ENCODE measurements around the gene TBX21. TPM values are rescaled to one million over a fixed set of nuclear protein-coding genes. Genes with fewer than 3 reads are reported as not detected.

TBX21 gene
- total and polyA plus RNA-seq, 9 of the 15 experiments (the other 6 are each of a cell fraction or from before 2014, with no cell fraction given) = 0.07 TPM; not detected in 8

GRCh38 chr17:47708864-47709541 is 24.0 kb upstream of the TBX21 start:
- no TSS peak for BruUV-seq (replicated peaks)
- Histone ChIP-seq H3K9me1 (ENCODE audit: control insufficient read depth, insufficient read depth, low read length) (peaks cover 8% of the 10 kb centered on the region), H3K4me3 (no peak overlapping the region), H3K36me3 (ENCODE audit: control insufficient read depth, insufficient read depth, low read length) (peaks cover 11% of the 10 kb centered on the region; the same call in 1 of the 3 replicates), H3K27ac (ENCODE audit: extremely low read depth, low read depth, low read length) (no peak overlapping the region), H3K79me2 (ENCODE audit: control insufficient read depth, insufficient read depth, low read length) (no peaks in the 10 kb centered on the region), H3K4me1 (replicated peaks in 1 of 2; ENCODE audit: control insufficient read depth in 2 of 2, insufficient read depth in 2 of 2, low read length in 2 of 2) (peaks cover 21 to 54% of the 10 kb centered on the region in 2 experiments), H3K9ac (ENCODE audit: insufficient read depth in 1 of 2, low read depth in 2 of 2, low read length in 2 of 2) (no peak overlapping the region), H2AFZ (ENCODE audit: low read depth, low read length) (no peak overlapping the region), H3K27me3 (ENCODE audit: control insufficient read depth in 2 of 2, insufficient read depth in 2 of 2, low read length in 2 of 2) (peaks cover 8 to 16% of the 10 kb centered on the region in 2 experiments; a peak in 4 of 5 replicates), H3K4me2 (ENCODE audit: insufficient read depth, low read length) (no peak overlapping the region), H3K9me3 (replicated peaks; ENCODE audit: control insufficient read depth, insufficient read depth, low read depth, low read length) (no peaks in the 10 kb centered on the region), H4K20me1 (replicated peaks; ENCODE audit: control insufficient read depth, insufficient read depth, low read length) (no peaks in the 10 kb centered on the region; the same call in 1 of the 2 replicates)
- POLR2A ChIA-PET = no interaction called here
- DNase-seq (ENCODE audit: extremely low read depth in 1 of 4, low spot score in 3 of 4) (no peak), ATAC-seq (no peak), FAIRE-seq (no peak)
- WGBS (ENCODE audit: insufficient coverage, low coverage, missing lambda C conversion rate) = 93% methylated on average over 22 of the region's 89 CpGs
- TF ChIP-seq MCM5 (IDR thresholded peaks at IDR 0.05; ENCODE audit: low read depth) = no peak
- TF ChIP-seq SMARCA4 (IDR thresholded peaks at IDR 0.05) = no peak
- TF ChIP-seq ZNF347 (CRISPR knock-in tag; IDR thresholded peaks at IDR 0.05; ENCODE audit: low read depth) = no peak
- no peak for TF ChIP-seq ILK (tag; IDR thresholded peaks at IDR 0.05; ENCODE audit: borderline replicate concordance, low read depth)
- peak; percentile 71; the same call in 1 of the 2 replicates for TF ChIP-seq HNRNPL (IDR thresholded peaks at IDR 0.05; ENCODE audit: low read depth, low read length)
- no peak for TF ChIP-seq PRPF4 (IDR thresholded peaks at IDR 0.05; ENCODE audit: insufficient read depth, low read depth, low read length, poor library complexity, severe bottlenecking)
- TF ChIP-seq ZBTB33 (CRISPR knock-in tag; IDR thresholded peaks at IDR 0.05) = peak; percentile 83
- no peak for TF ChIP-seq SMAD1 (IDR thresholded peaks at IDR 0.05; ENCODE audit: low read depth, low read length, partially characterized antibody)
- TF ChIP-seq XRCC5 (IDR thresholded peaks at IDR 0.05; ENCODE audit: low read depth, low read length) = no peak
- no peak for TF ChIP-seq FOXP1 (CRISPR knock-in tag; IDR thresholded peaks at IDR 0.05)
- TF ChIP-seq NKRF (IDR thresholded peaks at IDR 0.05; ENCODE audit: borderline replicate concordance) = no peak
- no peak for TF ChIP-seq TAF1 (IDR thresholded peaks at IDR 0.05; ENCODE audit: control insufficient read depth, extremely low read depth, insufficient read depth, low read length, severe bottlenecking)
- TF ChIP-seq EP400 (IDR thresholded peaks at IDR 0.05) = no peak
- TF ChIP-seq ILF3 (IDR thresholded peaks at IDR 0.05; ENCODE audit: borderline replicate concordance) = no peak
- TF ChIP-seq CC2D1A (IDR thresholded peaks at IDR 0.05) = no peak
- TF ChIP-seq ZBTB49 (CRISPR knock-in tag; IDR thresholded peaks at IDR 0.05; ENCODE audit: borderline replicate concordance) = no peak
- CTCF ChIA-PET (ENCODE audit: low intra/inter-chr PET ratio) = no interaction called here
- in situ Hi-C loops (cut with MboI) = no loop called here
- intact Hi-C loops (cut with micrococcal nuclease) = no loop called here

Data from K562 (cell line).